ENCODE measurements around the gene MICALL1.
A peak's percentile ranks its signal among the peaks of the same experiment; 100 is the strongest.

Gene MICALL1

GRCh38 chr22:37894939-37895670 is 11.0 kb upstream of the MICALL1 start:
- TF ChIP-seq CTCF (conservative IDR thresholded peaks at IDR 0.05; ENCODE audit: control insufficient read depth, insufficient read depth, low read depth, low read length), result no peak
- no peak overlapping the region for H3K4me3 ChIP-seq (ENCODE audit: control insufficient read depth, low read depth, low read length)
- DNase-seq (ENCODE audit: low read depth), result no peak

GRCh38 chr22:37896181-37896592 is 9.9 kb upstream of the MICALL1 start:
- H3K4me3 ChIP-seq (ENCODE audit: control insufficient read depth, low read depth, low read length), result no peak overlapping the region
- TF ChIP-seq CTCF (conservative IDR thresholded peaks at IDR 0.05; ENCODE audit: control insufficient read depth, insufficient read depth, low read depth, low read length), result no peak
- peak; percentile 23 for DNase-seq (ENCODE audit: low read depth)

- no peak overlapping the region for H3K4me3 ChIP-seq (ENCODE audit: control insufficient read depth, low read depth, low read length)
- no peak for DNase-seq (ENCODE audit: low read depth)
- no peak for TF ChIP-seq CTCF (conservative IDR thresholded peaks at IDR 0.05; ENCODE audit: control insufficient read depth, insufficient read depth, low read depth, low read length)
Measured at GRCh38 chr22:37896939-37897338, 9.2 kb upstream of the MICALL1 start.

GRCh38 chr22:37897807-37898206 is 8.3 kb upstream of the MICALL1 start:
- DNase-seq (ENCODE audit: low read depth), result no peak
- TF ChIP-seq CTCF (conservative IDR thresholded peaks at IDR 0.05; ENCODE audit: control insufficient read depth, insufficient read depth, low read depth, low read length), result no peak

GRCh38 chr22:37898441-37899181 is 7.5 kb upstream of the MICALL1 start:
- DNase-seq (ENCODE audit: low read depth), result no peak

More at GRCh38 chr22:37897807-37898206, 8.3 kb upstream of the MICALL1 start:
- no peak overlapping the region for H3K4me3 ChIP-seq (ENCODE audit: control insufficient read depth, low read depth, low read length)

More at GRCh38 chr22:37898441-37899181, 7.5 kb upstream of the MICALL1 start:
- no peak overlapping the region for H3K4me3 ChIP-seq (ENCODE audit: control insufficient read depth, low read depth, low read length)
- no peak for TF ChIP-seq CTCF (conservative IDR thresholded peaks at IDR 0.05; ENCODE audit: control insufficient read depth, insufficient read depth, low read depth, low read length)

Measured in fibroblast of mammary gland (primary cell).